H1 (cell line): ENCODE results near the gene ABCF2.

Experiments used
- RXRA ChIP-seq: IDR thresholded peaks from 2 replicates; pipeline ENCODE4 v1.6.1; 2011; ENCODE audit warnings: low read depth, mild to moderate bottlenecking, low read length, moderate library complexity; ENCODE audit not compliant: insufficient read depth
- ZNF274 ChIP-seq: IDR thresholded peaks from 2 replicates; pipeline ENCODE4 v1.7.0; 2012; ENCODE audit warnings: low read length, borderline replicate concordance; ENCODE audit errors: extremely low read depth
- TF ChIP-seq, protein P1 (sequence below), 3 experiments: IDR thresholded peaks; 1 replicate in 2 of 3; 2 replicates in 1 of 3; pipeline versions ENCODE4 v1.5.1 to v1.6.1; 2011; ENCODE audit warnings: low read length in 3 of 3, mild to moderate bottlenecking in 3 of 3, inconsistent platforms in 2 of 3, low read depth in 1 of 3, moderate library complexity in 1 of 3; ENCODE audit not compliant: insufficient read depth in 1 of 3; ENCODE audit errors: control extremely low read depth in 1 of 3

DNA sequence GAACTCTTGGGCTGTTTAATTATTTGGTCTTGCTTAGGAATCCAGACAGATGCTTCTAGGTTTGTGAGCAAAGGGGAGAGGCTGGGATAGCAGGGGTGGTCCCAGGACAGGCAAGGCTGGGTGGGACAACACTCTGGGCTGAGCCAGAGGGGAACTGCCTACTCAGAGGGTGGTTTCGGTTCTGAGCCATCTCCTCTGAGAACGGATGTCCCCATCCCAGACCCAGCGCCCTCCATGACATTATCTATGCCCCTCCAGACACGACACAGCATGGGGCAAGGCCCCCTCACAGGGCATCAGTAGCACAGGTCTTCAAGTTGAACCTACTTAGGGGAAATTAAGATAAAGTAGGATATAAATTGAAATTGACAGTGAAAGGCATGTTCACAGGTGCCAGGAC is 47.1 kb downstream of the ABCF2 start:
- TF ChIP-seq ZNF274: no peak
- no peak for TF ChIP-seq RXRA
- TF ChIP-seq, protein P1, sequence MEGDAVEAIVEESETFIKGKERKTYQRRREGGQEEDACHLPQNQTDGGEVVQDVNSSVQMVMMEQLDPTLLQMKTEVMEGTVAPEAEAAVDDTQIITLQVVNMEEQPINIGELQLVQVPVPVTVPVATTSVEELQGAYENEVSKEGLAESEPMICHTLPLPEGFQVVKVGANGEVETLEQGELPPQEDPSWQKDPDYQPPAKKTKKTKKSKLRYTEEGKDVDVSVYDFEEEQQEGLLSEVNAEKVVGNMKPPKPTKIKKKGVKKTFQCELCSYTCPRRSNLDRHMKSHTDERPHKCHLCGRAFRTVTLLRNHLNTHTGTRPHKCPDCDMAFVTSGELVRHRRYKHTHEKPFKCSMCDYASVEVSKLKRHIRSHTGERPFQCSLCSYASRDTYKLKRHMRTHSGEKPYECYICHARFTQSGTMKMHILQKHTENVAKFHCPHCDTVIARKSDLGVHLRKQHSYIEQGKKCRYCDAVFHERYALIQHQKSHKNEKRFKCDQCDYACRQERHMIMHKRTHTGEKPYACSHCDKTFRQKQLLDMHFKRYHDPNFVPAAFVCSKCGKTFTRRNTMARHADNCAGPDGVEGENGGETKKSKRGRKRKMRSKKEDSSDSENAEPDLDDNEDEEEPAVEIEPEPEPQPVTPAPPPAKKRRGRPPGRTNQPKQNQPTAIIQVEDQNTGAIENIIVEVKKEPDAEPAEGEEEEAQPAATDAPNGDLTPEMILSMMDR (IDR thresholded peaks at IDR 0.05; ENCODE audit: control extremely low read depth in 1 of 3, insufficient read depth in 1 of 3, low read depth in 1 of 3, low read length in 3 of 3): no peak
